ENCODE results near the gene TNRC6A. TPM values are rescaled to one million over a fixed set of nuclear protein-coding genes. Genes with fewer than 3 reads are reported as not detected.

The TNRC6A gene
- total RNA-seq, 1 donor from 2014 or later = 47.3 TPM

GRCh38 chr16:24858219-24859041 lies 129.0 kb downstream of the TNRC6A start:
- H3K36me3 Mint-ChIP-seq (ENCODE audit: low read depth) = no peaks in the 10 kb centered on the region
- intact Hi-C loops (cut with micrococcal nuclease) = loop anchor here (10.0 kb wide), 1 partner anchor 156 kb away; the partner anchor contains the start of gene ARHGAP17
- no peaks in the 10 kb centered on the region for H3K9me3 Mint-ChIP-seq
- no peak overlapping the region for H3K27ac Mint-ChIP-seq
- H3K4me3 Mint-ChIP-seq (ENCODE audit: low read depth) = no peak overlapping the region
- DNase-seq (ENCODE audit: low spot score) = peak; percentile 38
- peaks cover 2% of the 10 kb centered on the region for H3K27me3 Mint-ChIP-seq (ENCODE audit: low read depth)
- no peaks in the 10 kb centered on the region for H3K4me1 Mint-ChIP-seq (ENCODE audit: low read depth)

GRCh38 chr16:24861461-24861860 lies 132.0 kb downstream of the TNRC6A start:
- H3K4me1 Mint-ChIP-seq (ENCODE audit: low read depth) = peaks cover 2% of the 10 kb centered on the region

GRCh38 chr16:24863582-24864437 lies 134.4 kb downstream of the TNRC6A start:
- Mint-ChIP-seq H3K4me3 (ENCODE audit: low read depth) (no peak overlapping the region), H3K4me1 (ENCODE audit: low read depth) (peaks cover 3% of the 10 kb centered on the region), H3K27me3 (ENCODE audit: low read depth) (peaks cover 3% of the 10 kb centered on the region), H3K9me3 (peaks cover 13% of the 10 kb centered on the region), H3K36me3 (ENCODE audit: low read depth) (no peaks in the 10 kb centered on the region), H3K27ac (no peak overlapping the region)
- DNase-seq (ENCODE audit: low spot score) = no peak
- intact Hi-C loops (cut with micrococcal nuclease) = no loop called here

More at GRCh38 chr16:24861461-24861860, 132.0 kb downstream of the TNRC6A start:
- no peak for DNase-seq (ENCODE audit: low spot score)
- intact Hi-C loops (cut with micrococcal nuclease) = no loop called here
- Mint-ChIP-seq H3K9me3 (peaks cover 13% of the 10 kb centered on the region), H3K36me3 (ENCODE audit: low read depth) (no peaks in the 10 kb centered on the region), H3K27me3 (ENCODE audit: low read depth) (peaks cover 4% of the 10 kb centered on the region), H3K27ac (no peak overlapping the region), H3K4me3 (ENCODE audit: low read depth) (no peak overlapping the region)

GRCh38 chr16:24869033-24869432 lies 139.6 kb downstream of the TNRC6A start:
- H3K36me3 Mint-ChIP-seq (ENCODE audit: low read depth) = no peaks in the 10 kb centered on the region
- peaks cover 3% of the 10 kb centered on the region for H3K4me1 Mint-ChIP-seq (ENCODE audit: low read depth)
- no peak overlapping the region for H3K27ac Mint-ChIP-seq
- intact Hi-C loops (cut with micrococcal nuclease) = no loop called here
- peaks cover 3% of the 10 kb centered on the region for H3K27me3 Mint-ChIP-seq (ENCODE audit: low read depth)
- H3K4me3 Mint-ChIP-seq (ENCODE audit: low read depth) = no peak overlapping the region
- peaks cover 9% of the 10 kb centered on the region for H3K9me3 Mint-ChIP-seq
- no peak for DNase-seq (ENCODE audit: low spot score)

GRCh38 chr16:24871891-24872290 lies 142.4 kb downstream of the TNRC6A start:
- H3K9me3 Mint-ChIP-seq = no peaks in the 10 kb centered on the region
- DNase-seq (ENCODE audit: low spot score) = no peak
- H3K4me1 Mint-ChIP-seq (ENCODE audit: low read depth) = no peaks in the 10 kb centered on the region
- H3K27me3 Mint-ChIP-seq (ENCODE audit: low read depth) = no peaks in the 10 kb centered on the region
- intact Hi-C loops (cut with micrococcal nuclease) = no loop called here
- no peak overlapping the region for H3K4me3 Mint-ChIP-seq (ENCODE audit: low read depth)
- H3K36me3 Mint-ChIP-seq (ENCODE audit: low read depth) = no peaks in the 10 kb centered on the region
- H3K27ac Mint-ChIP-seq = no peak overlapping the region

GRCh38 chr16:24873028-24873427 lies 143.6 kb downstream of the TNRC6A start:
- H3K4me1 Mint-ChIP-seq (ENCODE audit: low read depth) = no peaks in the 10 kb centered on the region
- no peaks in the 10 kb centered on the region for H3K9me3 Mint-ChIP-seq
- H3K27ac Mint-ChIP-seq = no peak overlapping the region
- H3K36me3 Mint-ChIP-seq (ENCODE audit: low read depth) = no peaks in the 10 kb centered on the region
- DNase-seq (ENCODE audit: low spot score) = no peak
- H3K27me3 Mint-ChIP-seq (ENCODE audit: low read depth) = no peaks in the 10 kb centered on the region
- H3K4me3 Mint-ChIP-seq (ENCODE audit: low read depth) = no peak overlapping the region
- intact Hi-C loops (cut with micrococcal nuclease) = no loop called here

GRCh38 chr16:24875466-24875865 lies 146.0 kb downstream of the TNRC6A start:
- Mint-ChIP-seq H3K27me3 (ENCODE audit: low read depth) (no peaks in the 10 kb centered on the region), H3K27ac (no peak overlapping the region), H3K36me3 (ENCODE audit: low read depth) (no peaks in the 10 kb centered on the region), H3K4me1 (ENCODE audit: low read depth) (no peaks in the 10 kb centered on the region), H3K9me3 (no peaks in the 10 kb centered on the region), H3K4me3 (ENCODE audit: low read depth) (no peak overlapping the region)
- intact Hi-C loops (cut with micrococcal nuclease) = no loop called here
- no peak for DNase-seq (ENCODE audit: low spot score)

Other genes starting within 250 kb of the TNRC6A start
- 63.8 and 65.4 TPM in 2 replicates for gene RBBP6, start 190.1 kb upstream of the TNRC6A start, total RNA-seq
- not detected in 2 replicates for gene SLC5A11, start 116.3 kb downstream of the TNRC6A start, total RNA-seq

All from activated T-helper 2 cell treated with anti-CD3 and anti-CD28 coated beads, Interferon-gamma antibody, Interleukin-2, Interleukin-4, amounts not matched to agents 10 μg/mL and 5 μg/mL and 100 μg/mL, durations not matched to agents 14 hours and 24 hours and 36 hours (primary cell).